NCI-H2227 treated with DMSO at 0.1 percent for 48 hours (cell line): Measurements from ENCODE around the gene PRMT7.

Source experiments
- DNase-seq: peaks from one replicate; lab custom pipeline; 2025; lab: John Stamatoyannopoulos, UW

Gene PRMT7

GRCh38 chr16:68306633-68307032 is 4.2 kb upstream of the PRMT7 start:
- DNase-seq: no peak

- no peak for DNase-seq
Measured at GRCh38 chr16:68309799-68310198, 1.0 kb upstream of the PRMT7 start.

- DNase-seq: no peak
Measured at GRCh38 chr16:68310437-68310773, 414 bp upstream of the PRMT7 start.

- DNase-seq: no peak
Measured at GRCh38 chr16:68313116-68313515, 2.3 kb downstream of the PRMT7 start.

- no peak for DNase-seq
Measured at GRCh38 chr16:68319185-68319908, 8.5 kb downstream of the PRMT7 start.

GRCh38 chr16:68324336-68324735 is 13.5 kb downstream of the PRMT7 start:
- no peak for DNase-seq

- no peak for DNase-seq
Measured at GRCh38 chr16:68324780-68325357, 14.1 kb downstream of the PRMT7 start.

- DNase-seq: peak; percentile 75
Measured at GRCh38 chr16:68328151-68328859, 17.5 kb downstream of the PRMT7 start.

GRCh38 chr16:68328860-68329390 is 18.1 kb downstream of the PRMT7 start:
- no peak for DNase-seq

GRCh38 chr16:68331879-68332410 is 21.1 kb downstream of the PRMT7 start:
- DNase-seq: no peak

- peak; percentile 35 for DNase-seq
Measured at GRCh38 chr16:68332411-68333121, 21.7 kb downstream of the PRMT7 start.

- DNase-seq: no peak
Measured at GRCh38 chr16:68335175-68335574, 24.4 kb downstream of the PRMT7 start.

GRCh38 chr16:68338326-68339119 is 27.7 kb downstream of the PRMT7 start:
- DNase-seq: no peak

- no peak for DNase-seq
Measured at GRCh38 chr16:68339214-68339613, 28.4 kb downstream of the PRMT7 start.

GRCh38 chr16:68342620-68343019 is 31.8 kb downstream of the PRMT7 start:
- no peak for DNase-seq

GRCh38 chr16:68343137-68343536 is 32.3 kb downstream of the PRMT7 start:
- DNase-seq: no peak

- no peak for DNase-seq
Measured at GRCh38 chr16:68344252-68344651, 33.4 kb downstream of the PRMT7 start.

- no peak for DNase-seq
Measured at GRCh38 chr16:68345351-68345810, 34.6 kb downstream of the PRMT7 start.

- DNase-seq: no peak
Measured at GRCh38 chr16:68345958-68346635, 35.3 kb downstream of the PRMT7 start.

- no peak for DNase-seq
Measured at GRCh38 chr16:68346892-68347480, 36.2 kb downstream of the PRMT7 start.
